AG04450 (cell line): Measurements from ENCODE around the gene SPTLC2. TPM values are rescaled to one million over a fixed set of nuclear protein-coding genes. Genes with fewer than 3 reads are reported as not detected.

Source experiments
- CTCF ChIA-PET: fragments of 300-600, 350-600 bp; formaldehyde crosslinking; extraction: SDS; loops from one replicate; lab custom pipeline; 2022; ENCODE audit warnings: antibody characterized with exemption, inconsistent platforms; lab: Charles Lee
- POLR2A ChIA-PET: fragments of 350-600 bp; formaldehyde crosslinking; extraction: SDS; loops from one replicate; lab custom pipeline; 2021; ENCODE audit warnings: antibody characterized with exemption, inconsistent platforms; lab: Yijun Ruan, JAX
- DNase-seq: peaks from one replicate; pipeline ENCODE4 v3.0.0-alpha.2; 2011; ENCODE audit warnings: low read depth, low spot score
- H3K27ac ChIP-seq: one replicate; pipeline ENCODE4 v1.5.1; 2012; ENCODE audit warnings: low read depth, low read length, control low read depth
- H3K27me3 ChIP-seq: one replicate; pipeline ENCODE4 v1.6.0; 2012; ENCODE audit warnings: low read length; ENCODE audit not compliant: control insufficient read depth, insufficient read depth
- H3K4me3 ChIP-seq: 2 replicates; pipeline ENCODE4 v1.5.1; 2011; ENCODE audit warnings: mild to moderate bottlenecking, low read depth, low read length, control low read depth
- H3K9me3 ChIP-seq: 2 replicates; pipeline ENCODE4 v1.5.1; 2012; ENCODE audit warnings: low read length; ENCODE audit not compliant: control insufficient read depth, insufficient read depth
- CTCF ChIP-seq: IDR thresholded peaks from 2 replicates; pipeline ENCODE4 v1.5.1; 2011; ENCODE audit warnings: low read depth, low read length, control low read depth, inconsistent platforms
- polyA plus RNA-seq: library from polyadenylated mRNA; depleted of rRNA; stranded (reverse); fragments of >200 nt; gene quantifications from 2 replicates; pipeline ENCODE4 v1.2.3, GENCODE V29; 2011

Gene SPTLC2
- polyA plus RNA-seq, 1 experiment: 41.3 TPM

DNA sequence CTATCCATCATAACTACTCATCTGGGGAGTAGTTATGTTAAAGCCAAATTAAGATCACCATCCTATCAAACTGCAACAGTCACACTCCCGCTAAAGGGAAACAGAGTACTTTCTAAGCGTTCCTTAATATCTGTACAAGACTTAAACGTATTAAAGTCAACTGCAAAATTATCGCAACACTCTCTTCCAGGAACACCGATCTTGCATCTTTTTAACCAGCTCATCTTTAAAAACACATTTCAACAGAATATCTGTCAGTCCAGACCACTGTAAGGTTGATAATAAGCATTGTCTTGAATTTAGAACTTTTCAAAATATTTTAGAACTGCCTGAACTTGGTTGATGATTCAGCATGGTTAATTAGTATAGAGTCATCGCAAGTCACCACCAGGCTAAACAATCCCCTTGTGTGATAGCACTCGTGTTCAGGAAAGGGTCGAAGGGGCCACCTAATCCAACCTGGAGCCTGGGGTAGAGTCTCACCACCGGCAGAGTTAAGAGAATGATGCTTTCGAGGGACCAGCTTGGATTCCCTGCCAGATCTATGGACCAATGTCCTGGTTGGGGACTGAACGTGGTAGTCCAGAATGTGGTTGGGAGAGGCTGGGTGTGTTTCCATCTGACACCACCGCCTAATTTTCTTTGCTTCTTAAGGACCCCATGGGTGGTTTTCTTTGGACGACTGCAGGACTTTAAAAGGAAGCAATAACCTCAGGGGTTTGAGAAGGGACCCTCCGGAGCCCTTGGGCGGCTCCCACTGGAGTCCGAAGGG, 890 bp downstream of the SPTLC2 start:
- Histone ChIP-seq H3K27me3 (no peaks in the 10 kb centered on the region), H3K4me3 (peak overlapping the region; percentile 65), H3K9me3 (no peaks in the 10 kb centered on the region), H3K27ac (peak overlapping the region; percentile 40)
- ChIA-PET CTCF (interaction anchor here (0.6 to 1.3 kb wide), 3 partner anchors 11 to 156 kb away, joined by 3 to 7 read pairs (median 5); no protein-coding TSS in a partner anchor), POLR2A (interaction anchor here (0.8 to 0.9 kb wide), 2 partner anchors 23 to 53 kb away, joined by 3 read pairs; no protein-coding TSS in a partner anchor)
- TF ChIP-seq CTCF: no peak
- no peak for DNase-seq

- no peak overlapping the region for H3K4me3 ChIP-seq
- ChIA-PET POLR2A (no interaction called here), CTCF (interaction anchor here (2.3 kb wide), 1 partner anchor 154 kb away, joined by 11 read pairs; no protein-coding TSS in a partner anchor)
- H3K9me3 ChIP-seq: no peaks in the 10 kb centered on the region
- no peaks in the 10 kb centered on the region for H3K27me3 ChIP-seq
- no peak for DNase-seq
- no peak for TF ChIP-seq CTCF
- no peak overlapping the region for H3K27ac ChIP-seq
Observed at GRCh38 chr14:77613201-77613600, 3.2 kb downstream of the SPTLC2 start.

DNA sequence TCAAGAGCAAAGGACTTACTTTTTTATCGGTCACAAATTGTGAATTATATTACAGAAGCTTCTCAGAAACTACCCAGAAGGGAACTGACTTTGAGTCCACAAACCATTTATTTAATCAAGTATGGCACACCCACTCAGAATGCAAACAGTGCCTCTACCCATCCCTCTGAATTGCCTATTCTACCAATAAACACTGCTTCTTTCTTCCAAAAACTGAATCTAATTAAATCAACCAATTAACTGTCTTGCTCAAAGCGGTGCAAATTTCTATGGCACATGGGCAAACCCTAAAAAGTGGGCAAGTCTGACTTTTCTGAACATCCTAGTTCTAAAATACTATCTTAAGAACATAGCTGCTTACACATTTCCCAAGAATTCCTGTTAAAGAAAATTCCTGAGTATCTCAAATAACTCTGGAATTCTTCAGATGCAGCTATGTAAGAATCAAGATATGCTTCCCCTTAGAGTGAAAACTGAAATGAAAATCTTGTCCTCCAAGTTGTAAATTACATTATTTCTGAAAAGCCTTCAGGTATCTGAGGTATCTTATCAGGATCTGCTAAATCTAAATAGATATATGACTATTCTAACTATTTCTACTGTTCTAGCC, 4.3 kb downstream of the SPTLC2 start:
- no peak for DNase-seq
- Histone ChIP-seq H3K4me3 (no peak overlapping the region), H3K27me3 (no peaks in the 10 kb centered on the region), H3K27ac (no peak overlapping the region), H3K9me3 (no peaks in the 10 kb centered on the region)
- ChIA-PET CTCF (interaction anchor here (0.7 to 2.3 kb wide), 3 partner anchors 60 to 153 kb away, joined by 3 to 11 read pairs (median 3); no protein-coding TSS in a partner anchor), POLR2A (interaction anchor here (0.7 kb wide), 2 partner anchors 15 to 49 kb away, joined by 3 read pairs; no protein-coding TSS in a partner anchor)
- no peak for TF ChIP-seq CTCF

DNA sequence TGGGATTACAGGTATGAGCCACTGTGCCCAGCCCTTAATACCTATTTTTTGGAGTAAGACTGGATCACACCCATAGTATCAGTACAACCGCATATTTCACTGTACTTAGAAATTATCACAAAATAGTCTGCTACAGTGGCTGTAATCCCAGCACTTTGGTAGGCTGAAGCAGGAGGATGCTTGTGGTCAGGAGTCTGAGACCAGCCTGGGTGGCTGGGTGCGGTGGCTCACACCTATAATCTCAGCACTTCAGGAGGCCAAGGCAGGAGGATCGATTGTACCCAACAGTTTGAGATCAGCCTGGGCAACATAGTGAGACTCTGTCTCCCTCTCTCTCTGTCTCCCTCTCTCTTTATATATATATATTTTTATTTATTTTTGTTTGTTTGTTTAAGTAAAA, 5.9 kb downstream of the SPTLC2 start:
- no peak overlapping the region for H3K27ac ChIP-seq
- TF ChIP-seq CTCF: no peak
- CTCF ChIA-PET: no interaction called here
- no peaks in the 10 kb centered on the region for H3K9me3 ChIP-seq
- no peak overlapping the region for H3K4me3 ChIP-seq
- no peak for DNase-seq
- POLR2A ChIA-PET: no interaction called here
- H3K27me3 ChIP-seq: no peaks in the 10 kb centered on the region

DNA sequence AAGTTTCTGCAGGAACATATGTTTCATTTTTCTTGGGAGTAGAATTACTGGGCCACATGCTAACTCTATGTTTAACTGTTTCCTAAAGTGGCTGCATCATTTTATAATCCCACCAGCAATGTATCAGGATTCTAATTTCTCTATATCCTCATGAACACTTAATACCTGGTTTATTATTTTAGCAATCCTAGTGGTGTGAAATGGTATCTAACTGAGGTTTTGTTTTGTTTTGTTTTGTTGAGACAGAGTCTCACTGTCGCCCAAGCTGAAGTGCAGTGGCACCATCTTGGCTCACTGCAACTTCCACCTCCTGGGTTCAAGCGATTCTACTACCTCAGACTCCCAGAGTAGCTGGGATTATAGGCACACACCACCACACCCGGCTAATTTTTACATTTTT, 6.5 kb downstream of the SPTLC2 start:
- Histone ChIP-seq H3K4me3 (no peak overlapping the region), H3K9me3 (no peaks in the 10 kb centered on the region), H3K27ac (no peak overlapping the region), H3K27me3 (no peaks in the 10 kb centered on the region)
- DNase-seq: no peak
- TF ChIP-seq CTCF: no peak
- POLR2A ChIA-PET: no interaction called here
- CTCF ChIA-PET: no interaction called here
